NCI-H146 treated with DMSO at 0.1 percent for 48 hours (cell line): Measurements from ENCODE around the gene NKAIN2.
"Not testable (repeated sequence)": the region's sequence is repeated elsewhere in the genome, so short reads cannot be mapped to it uniquely, and the experiment has no call there.

Experiments used
- DNase-seq: peaks from one replicate; lab custom pipeline; 2025; ENCODE audit not compliant: unreplicated experiment; lab: John Stamatoyannopoulos, UW

Gene NKAIN2

DNA sequence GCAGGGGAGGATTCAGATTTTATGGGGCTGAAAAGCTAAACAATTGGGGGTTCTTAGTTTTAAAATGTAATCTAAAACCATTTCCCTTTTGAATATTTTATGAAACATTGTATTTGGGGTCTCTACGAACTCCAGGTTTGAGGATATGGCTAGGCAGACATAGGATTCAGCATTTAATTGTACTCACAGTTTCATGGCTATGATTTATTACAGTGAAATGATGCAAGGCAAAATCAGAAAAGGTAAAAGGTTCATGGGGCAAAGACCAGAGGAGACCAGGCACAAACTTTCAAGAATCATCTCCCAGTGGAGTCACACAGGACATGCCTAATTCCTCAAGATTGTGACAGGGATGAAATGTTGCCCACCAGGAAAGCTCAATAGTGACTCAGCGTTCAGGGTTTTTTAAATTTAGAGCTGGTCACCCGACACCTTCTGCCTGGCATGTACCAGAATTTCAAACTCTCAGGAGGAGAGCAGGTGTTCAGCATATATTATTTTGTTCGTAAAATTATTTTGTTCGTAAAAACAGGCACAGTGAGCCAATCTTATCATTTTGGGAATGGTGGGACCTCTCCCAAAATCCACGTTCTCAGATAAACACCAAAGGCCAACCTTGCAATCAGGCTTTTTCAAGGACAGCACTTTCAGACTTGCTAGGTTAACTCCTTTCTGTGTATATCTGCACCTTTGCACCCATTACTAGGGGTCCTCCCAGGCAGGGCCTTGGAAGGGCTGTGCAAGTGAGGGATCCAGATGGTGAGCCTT is 270.3 kb downstream of the NKAIN2 start:
- DNase-seq = no peak

DNA sequence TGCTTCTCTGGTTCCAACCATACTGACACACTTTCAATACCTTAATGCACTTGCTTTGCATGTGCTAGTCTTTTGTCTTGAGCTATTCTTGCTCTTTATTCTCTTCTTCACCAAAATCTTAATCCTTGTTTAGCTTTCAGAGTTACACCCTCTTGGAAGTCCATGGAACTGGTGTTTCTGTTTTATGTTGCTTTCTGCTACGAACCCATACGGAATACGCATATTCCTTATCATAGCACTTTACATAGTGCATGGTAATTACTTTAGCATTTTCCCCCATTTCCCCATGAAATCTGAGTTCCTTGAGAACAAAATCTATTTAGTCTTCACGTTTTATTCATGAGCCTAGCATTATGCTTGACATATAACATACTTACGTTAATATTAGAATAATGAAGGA is 270.9 kb downstream of the NKAIN2 start:
- no peak for DNase-seq

DNA sequence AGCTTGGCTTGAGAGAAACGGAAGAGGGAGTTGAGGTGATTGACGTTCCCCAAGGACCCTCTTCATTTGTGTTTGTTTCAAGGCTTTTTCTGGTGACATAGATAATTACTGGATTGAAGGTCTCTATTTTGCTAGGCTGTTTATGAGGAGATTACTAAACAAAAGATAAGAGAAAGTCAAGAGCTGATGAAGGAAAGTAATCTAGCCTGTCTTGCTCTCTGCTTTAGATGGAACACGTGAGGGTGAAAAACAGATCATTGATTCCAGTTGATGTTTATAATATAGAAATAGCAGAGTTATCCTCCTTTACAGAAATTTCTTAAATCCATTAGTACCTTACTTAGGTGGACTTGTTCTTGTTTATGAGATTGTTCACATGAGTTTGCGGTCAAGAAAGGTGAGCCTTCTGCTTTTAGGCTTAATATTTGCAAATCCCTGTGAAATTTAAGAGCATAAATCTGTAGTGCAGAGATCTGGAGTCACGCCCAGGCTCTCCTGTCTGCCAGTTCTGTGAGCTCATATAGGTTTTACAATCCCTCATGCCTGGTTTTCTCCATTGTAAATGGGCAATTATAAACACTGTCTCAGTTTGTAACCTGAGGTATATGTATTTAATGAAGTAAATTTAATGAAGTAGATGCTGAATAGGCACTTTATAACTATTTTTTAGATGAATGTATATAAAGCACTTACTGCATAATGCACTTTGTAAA is 272.8 kb downstream of the NKAIN2 start:
- DNase-seq = peak; percentile 21

DNA sequence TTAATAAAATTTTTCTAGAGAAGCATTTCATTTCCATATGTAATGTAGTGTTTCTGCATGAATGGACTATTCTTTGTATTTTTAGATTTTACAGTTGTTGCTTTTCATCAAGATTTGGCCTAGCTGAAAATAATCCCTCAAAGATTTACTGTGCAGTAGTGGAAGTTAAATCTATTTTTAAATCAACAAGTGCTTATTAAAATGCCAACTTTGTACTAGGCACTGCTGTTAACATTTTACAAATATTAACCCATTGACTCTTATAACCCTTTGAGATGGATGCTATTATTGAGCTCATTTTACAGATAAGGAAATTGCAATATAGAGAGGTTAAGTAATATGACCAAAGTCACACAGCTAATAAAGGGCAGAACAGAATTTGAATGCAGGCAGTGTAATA is 274.5 kb downstream of the NKAIN2 start:
- DNase-seq = no peak

DNA sequence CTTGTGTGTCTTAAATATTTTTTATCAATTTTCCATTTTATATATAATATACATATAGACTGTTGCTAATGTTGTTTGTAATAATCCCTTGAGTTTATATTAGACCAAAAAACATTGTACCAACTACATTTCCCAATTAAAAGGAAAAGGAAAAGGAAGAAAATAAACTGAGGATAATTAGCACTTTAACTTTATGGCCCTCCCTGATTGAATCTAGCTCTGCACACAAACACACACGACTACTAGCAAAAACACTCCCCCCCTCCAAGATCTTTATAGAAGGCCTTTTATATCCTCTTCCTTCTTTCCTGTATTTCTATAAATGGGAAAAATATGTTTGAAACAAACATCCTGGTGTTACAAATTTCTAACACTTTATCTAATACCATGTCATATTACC is 276.8 kb downstream of the NKAIN2 start:
- DNase-seq = no peak

DNA sequence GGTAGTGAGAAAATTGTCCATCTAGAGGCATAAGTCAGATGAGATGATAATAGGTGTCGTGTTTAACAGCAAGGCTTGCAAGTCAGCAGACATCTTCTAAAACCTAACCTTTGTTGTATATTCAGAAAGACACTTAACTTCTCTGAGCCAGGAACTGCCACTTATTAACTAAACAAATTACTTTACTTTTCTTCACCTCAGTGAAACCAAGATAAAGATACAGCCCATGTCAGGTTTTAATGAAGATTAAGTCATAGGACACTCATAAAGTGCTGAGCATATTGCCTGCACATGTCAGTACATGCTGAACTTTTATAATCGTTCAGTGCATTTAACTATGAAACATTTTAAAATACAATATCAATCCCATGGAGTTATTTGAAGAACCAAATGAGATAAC is 286.8 kb downstream of the NKAIN2 start:
- no peak for DNase-seq

DNA sequence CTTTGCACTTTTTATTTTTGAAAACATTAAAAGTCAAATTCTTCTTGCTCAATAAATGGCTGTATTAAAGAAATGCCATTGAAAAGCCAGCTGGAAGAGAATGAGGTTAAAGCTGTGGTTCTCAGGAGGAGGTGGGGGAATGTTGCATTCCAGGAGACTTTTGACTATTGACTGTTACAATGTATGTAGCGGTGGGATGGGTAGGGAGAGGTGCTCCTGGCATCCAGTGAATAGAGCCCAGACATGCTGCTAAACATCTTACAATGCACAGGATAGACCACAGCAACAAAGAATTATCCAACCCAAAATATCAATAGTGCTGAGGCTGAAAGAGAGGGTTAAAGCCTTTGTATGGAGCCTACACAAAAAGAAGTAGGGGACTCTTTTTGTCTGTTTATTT is 295.9 kb downstream of the NKAIN2 start:
- no peak for DNase-seq

DNA sequence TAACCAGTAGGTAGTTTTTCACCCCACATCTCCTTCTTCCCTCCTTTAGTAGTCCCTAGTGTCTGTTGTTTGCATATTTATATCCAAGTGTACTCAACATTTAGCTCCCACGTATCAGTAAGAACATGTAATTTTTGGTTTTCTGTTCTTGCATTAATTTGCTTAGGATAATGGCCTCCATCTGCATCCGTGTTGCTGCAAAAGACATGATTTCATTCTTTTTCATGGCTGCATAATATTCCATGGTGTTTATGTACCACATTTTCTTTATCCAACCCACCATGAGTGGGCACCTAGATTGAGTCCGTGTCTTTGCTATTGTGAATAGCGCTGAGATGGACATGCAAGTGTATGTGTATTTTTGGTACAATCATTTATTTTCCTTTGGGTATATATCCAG is 306.8 kb downstream of the NKAIN2 start:
- no peak for DNase-seq

DNA sequence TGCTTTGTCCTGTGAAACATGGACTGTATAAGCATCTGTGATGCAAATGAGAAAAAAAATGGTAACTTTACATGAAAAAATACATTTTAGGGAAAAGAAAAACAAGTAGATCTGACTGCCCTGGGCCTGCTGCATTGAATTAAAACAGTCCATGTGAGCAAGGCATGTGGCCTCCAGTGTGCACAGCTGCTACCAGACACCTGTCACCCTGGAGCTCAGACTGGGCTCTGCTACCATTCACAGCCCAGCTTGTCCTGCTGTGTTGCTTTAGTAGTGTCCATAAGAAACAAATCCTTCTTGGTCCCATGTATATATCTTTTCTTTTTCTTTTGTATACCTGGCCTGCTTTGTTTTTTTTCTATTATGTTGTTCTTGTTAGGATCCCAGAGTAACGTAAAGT is 315.9 kb downstream of the NKAIN2 start:
- peak; percentile 95 for DNase-seq

DNA sequence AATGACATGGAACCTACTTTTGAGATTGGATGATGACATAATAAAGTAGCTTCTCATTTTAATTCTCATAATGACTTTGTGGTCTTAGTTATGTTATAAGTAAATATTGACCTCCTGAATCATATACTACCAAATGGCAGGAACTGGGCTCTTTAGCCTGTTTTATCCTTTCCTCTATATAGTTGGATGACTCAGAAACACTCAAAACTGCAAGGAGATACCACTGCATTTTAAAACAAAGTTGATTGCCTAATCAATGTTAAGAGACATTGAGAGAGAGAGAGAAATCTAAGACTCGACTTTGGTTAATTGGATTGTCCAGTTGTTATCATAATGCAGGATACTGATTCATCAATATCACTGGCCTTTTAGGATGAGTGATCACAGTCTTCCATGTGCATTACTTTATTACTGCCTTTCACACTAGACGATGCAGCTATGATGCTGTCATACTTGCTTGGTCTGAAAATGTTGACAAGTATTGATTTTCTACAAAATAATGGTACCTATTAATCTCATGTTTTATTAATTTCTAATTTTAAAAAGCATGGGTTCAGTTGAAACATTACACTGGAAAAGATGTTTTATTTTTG is 320.0 kb downstream of the NKAIN2 start:
- DNase-seq = no peak

DNA sequence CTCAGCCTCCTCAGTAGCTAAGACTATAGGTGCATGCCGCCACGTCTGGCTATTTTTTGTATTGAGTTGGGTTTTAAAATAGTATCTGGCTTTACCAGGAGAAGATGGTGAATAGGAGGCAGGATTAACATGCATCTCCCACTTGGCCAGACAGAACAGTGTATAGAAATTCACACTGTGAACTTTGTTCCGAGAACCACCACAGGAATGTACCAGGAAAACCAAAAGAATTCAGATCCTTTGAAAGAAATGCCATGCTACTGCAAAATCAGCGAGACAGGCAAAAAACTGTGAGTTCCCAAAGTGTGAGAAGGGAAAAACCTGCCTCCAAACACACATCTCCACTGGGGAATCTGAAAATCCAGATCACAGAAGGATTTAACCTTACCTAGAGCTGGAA is 327.6 kb downstream of the NKAIN2 start:
- DNase-seq = no peak

DNA sequence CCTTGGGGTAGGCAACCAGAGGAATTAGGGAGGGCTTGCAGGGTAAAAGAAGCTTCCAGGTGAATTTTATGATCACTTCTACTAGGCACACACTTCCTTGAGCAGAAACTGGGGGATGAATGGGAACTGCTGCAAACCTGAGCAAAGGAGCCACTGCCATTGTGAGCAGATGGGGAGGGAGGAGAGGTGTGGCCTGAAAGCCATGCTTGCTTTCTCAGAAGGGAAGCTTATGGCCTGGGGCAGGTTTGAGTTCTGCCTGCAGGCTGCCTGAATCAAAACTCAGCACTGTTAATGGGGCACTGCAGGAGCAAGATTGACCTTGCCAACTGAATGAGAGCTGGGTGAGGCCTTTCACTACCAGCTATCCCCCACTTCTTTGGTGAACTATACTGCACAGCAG is 328.1 kb downstream of the NKAIN2 start:
- DNase-seq = no peak

DNA sequence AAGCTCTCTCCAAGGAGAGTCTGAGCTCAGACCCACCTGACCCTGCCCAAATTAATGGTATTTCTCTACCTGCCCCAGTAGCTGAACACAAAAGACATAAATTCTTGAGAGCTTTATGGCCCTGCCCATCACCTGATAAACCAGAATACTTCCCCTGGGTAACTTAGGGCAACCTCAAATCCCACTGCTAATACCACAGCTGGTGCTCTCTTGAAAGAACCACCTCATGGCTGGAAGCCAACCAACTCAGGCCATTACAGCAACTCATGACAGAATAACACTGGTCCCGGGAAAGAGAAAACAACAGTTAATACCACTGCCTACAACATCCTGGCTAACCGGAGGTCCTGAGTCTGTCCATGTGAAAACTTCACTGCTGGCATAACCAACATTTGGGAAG is 328.6 kb downstream of the NKAIN2 start:
- DNase-seq = no peak

DNA sequence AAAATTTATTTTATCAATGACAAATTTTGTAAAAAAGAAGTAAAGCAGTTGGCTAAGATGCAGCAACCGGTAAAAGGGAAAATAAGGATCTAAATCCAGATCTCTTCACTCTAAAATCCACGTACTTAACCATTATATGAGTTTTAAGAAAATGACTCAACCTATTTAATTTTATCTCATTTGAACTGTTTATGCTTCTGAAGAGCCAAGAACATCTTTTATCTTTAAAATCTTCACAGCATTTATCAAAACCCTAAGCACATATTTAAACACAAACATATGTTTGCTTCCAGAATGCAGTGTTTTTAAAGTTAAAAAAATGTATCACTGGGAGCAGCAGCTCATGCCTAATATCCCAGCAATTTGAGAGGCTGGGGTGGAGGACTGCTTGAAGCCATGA is 339.2 kb downstream of the NKAIN2 start:
- no peak for DNase-seq

DNA sequence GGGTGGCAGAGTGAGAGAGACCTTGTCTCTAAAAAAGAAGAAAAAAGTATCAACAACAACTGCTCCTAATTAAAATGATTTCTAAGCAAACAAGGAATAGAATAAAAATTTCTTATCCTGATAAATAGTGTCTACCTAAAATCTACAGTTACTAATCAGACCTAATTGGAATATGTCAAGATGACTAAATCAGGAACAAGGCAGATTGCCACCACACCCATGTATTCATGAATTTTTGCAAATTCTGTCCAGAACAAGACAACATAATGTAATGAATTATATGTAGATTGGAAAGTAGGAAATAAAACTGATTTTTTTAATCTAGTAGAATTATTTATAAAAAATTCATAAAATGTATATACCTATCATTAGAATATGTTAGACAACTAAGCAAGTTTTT is 339.8 kb downstream of the NKAIN2 start:
- DNase-seq = no peak

DNA sequence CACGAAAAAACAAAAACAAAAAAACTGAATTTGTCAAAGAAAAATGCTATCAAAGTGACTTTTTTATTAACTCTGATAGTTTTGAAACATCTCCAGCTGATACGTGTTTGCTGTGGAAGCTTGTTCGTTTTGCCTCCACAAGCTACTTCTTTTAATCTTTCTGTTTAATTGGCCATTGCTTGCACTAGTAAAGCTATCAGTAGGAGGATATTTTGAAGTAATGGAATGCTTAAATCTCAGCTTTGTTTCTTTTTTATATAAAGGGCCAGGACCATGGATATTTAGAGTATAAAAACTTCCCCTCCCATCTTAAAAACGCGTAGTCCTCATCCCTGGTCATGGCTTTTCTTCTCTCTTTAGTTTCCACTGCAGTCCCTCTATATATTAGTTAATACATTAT is 344.0 kb downstream of the NKAIN2 start:
- DNase-seq = no peak

DNA sequence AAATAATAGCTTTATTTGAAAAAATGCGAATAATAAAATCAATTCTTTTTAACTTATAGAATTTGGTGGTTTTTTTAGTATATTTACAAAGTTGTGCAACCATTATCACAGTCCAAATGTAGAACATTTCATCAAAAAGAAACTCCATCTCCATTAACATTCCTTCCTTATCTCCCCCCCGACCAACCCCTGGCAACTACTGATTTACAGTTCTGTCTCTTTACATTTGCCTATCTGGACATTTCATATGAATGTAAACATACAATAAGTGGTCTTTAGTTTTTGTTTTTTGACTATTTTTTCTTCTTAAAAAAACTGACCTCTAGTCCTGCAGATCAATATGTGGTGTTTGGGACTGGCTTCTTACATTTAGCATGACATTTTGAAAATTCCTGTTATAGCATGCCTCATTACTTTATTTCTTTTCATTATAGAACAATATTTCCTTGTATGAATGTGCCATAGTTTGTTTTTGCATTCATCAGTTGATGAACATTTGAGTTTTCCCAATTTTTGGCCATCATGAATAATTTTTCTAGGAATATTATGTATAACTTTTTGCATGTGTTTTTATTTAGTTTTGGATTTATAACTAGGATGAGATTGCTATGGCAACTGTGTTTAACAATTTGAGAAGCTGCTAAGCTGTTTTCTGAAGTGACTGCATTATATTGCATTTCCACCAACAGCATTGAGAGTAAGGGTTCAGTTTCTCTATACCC is 344.7 kb downstream of the NKAIN2 start:
- DNase-seq = no peak

DNA sequence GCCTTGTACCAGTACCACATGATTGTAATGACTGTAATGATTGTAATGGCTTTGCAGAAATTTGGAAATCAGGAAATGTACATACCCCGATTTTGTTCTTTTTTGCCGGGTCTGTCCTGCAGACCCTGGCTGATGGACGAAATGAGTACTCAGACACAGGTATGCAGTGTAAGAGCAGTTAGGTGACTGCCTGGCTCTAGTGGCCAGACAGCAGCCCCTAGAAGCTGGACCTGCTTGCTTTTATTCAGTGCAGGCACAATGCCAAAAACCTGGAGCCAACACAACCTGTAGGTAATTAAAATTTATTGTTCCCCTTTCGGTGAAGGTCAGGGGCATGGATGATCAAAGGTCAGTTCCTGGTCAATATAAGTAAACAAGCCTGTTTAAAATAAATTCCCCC is 346.0 kb downstream of the NKAIN2 start:
- no peak for DNase-seq

DNA sequence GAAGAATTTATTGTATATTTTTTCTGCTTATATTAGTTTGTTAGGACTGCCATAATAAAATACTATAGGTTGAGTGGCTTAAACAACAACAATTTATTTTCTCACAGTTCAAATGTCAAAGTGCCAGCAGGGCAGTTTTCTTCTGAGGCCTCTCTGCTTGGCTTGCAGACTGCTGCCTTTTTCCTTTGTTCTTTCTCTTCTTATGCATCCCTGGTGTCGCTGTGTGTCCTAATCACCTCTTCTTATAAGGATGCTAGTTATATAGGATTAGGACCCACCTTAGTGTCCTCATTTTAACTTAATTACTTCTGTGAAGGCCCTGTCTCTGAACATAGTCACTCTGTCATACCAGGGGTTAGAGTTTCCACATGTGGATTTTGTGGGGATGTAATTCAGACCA is 354.4 kb downstream of the NKAIN2 start:
- DNase-seq = no peak

DNA sequence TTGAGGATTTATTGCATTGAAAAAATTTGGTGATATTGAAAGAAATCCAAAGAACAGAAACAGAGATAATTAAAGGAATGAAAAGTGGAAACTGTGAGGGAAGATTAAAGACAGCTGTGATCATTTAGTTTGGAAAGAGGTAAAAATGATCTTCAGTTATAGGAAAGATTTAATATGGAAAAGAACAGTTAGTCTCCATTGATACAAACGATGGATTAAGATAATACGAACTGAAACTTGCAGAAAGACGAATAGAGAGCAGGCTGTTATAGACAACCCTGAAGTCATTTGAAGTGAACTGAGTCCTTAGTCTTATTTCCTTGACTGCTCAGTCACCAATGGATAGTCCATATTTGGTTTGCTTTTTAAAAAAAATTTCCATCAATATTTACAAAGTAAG is 360.0 kb downstream of the NKAIN2 start:
- DNase-seq = no peak

DNA sequence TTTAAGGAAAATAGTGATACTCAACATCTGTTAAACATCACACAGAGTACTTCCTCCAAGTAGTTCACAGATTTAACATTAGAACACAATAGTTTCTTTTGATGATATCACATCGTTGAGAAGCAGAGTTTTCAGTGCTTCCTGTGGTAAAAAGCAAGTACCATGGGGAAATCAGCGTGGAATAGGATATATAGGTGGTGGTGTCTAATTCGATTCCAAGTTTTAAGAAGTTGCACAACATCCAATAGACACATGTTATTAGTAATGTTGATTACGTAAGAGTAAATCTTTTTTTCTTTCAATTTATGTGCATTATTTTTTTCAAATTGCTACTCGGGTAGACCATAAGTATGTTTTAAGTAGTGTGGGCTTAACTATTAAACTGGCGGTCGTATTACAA is 360.7 kb downstream of the NKAIN2 start:
- DNase-seq = no peak

DNA sequence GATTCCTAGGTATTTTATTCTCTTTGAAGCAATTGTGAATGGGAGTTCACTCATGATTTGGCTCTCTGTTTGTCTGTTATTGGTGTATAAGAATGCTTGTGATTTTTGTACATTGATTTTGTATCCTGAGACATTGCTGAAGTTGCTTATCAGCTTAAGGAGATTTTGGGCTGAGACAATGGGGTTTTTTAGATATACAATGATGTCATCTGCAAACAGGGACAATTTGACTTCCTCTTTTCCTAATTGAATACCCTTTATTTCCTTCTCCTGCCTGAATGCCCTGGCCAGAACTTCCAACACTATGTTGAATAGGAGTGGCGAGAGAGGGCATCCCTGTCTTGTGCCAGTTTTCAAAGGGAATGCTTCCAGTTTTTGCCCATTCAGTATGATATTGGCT is 363.6 kb downstream of the NKAIN2 start:
- not testable (repeated sequence) for DNase-seq
